ENCODE measurements around the gene RDH12.

- TF ChIP-seq EZH2 (IDR thresholded peaks at IDR 0.05), result no peak
- TF ChIP-seq POLR2AphosphoS5 (IDR thresholded peaks at IDR 0.05; ENCODE audit: borderline replicate concordance, low read depth, low read length), result no peak
These were observed 42.4 kb downstream of the RDH12 start for GRCh38 chr14:67744046-67744445.
